Urothelium cell line (cell line): ENCODE results near the gene INTS3.

ENCODE experiments used
- DNase-seq: peaks from one replicate; pipeline ENCODE4 v3.0.0; 2011; ENCODE audit warnings: low spot score, mixed read lengths
- FAIRE-seq: peaks from 2 replicates; lab custom pipeline; 2011; peaks lifted over from hg19 to GRCh38; lab: Jason Lieb, UNC

Gene INTS3

GRCh38 chr1:153793261-153793972 is 65.6 kb downstream of the INTS3 start:
- DNase-seq, result no peak
- FAIRE-seq, result no peak

- FAIRE-seq (no peak), DNase-seq (no peak)
These were observed 66.2 kb downstream of the INTS3 start for GRCh38 chr1:153793973-153794615.

GRCh38 chr1:153794624-153795329 is 66.9 kb downstream of the INTS3 start:
- no peak for FAIRE-seq

GRCh38 chr1:153795330-153795837 is 67.5 kb downstream of the INTS3 start:
- no peak for FAIRE-seq
- DNase-seq, result no peak

More at GRCh38 chr1:153794624-153795329, 66.9 kb downstream of the INTS3 start:
- DNase-seq, result no peak

DNA sequence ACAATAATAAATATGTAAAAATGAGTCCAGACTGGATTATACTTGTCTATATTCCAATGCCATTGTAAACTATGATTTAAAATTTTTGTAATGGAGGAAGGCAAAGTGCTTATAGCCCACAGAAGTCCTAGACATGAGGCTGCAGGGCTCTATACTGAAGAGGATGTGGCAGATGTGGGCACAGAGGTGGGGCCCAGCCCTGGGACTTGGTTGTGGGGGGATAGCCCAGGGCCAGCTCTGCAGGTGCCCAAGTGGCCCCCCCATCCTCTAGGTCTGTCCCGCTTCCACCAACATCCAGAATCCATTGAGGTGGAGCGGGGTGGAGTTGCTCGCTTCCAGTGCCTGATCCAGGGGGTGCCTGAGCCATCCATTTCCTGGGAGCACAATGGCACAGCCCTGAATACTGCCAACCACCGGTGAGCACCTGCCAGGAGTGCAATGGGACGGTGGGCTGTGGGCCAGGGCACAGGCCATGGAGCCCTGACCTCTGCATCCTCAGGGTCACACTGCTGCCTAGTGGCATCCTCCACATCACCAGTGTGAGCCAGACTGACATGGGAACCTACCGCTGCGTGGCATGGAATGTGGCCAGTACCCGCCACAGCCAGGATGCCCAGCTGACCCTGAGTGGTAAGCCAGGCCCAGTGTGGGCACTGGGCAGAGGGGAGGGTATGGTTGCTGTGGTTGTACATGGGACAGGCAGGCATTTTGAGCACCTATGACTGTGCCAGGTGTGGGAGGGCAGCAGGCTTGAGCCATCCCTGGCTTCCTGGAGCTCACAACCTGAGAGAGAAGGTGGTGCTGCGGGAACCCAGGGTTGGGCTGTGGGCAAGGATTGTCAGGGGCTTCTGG is 68.3 kb downstream of the INTS3 start:
- DNase-seq, result no peak
- peak; percentile 62 for FAIRE-seq

GRCh38 chr1:153796786-153797659 is 69.2 kb downstream of the INTS3 start:
- FAIRE-seq (peak; percentile 59), DNase-seq (peak; percentile 77)

GRCh38 chr1:153798468-153798780 is 70.6 kb downstream of the INTS3 start:
- FAIRE-seq, result no peak
- DNase-seq, result no peak

GRCh38 chr1:153799016-153799415 is 71.2 kb downstream of the INTS3 start:
- FAIRE-seq, result no peak

DNA sequence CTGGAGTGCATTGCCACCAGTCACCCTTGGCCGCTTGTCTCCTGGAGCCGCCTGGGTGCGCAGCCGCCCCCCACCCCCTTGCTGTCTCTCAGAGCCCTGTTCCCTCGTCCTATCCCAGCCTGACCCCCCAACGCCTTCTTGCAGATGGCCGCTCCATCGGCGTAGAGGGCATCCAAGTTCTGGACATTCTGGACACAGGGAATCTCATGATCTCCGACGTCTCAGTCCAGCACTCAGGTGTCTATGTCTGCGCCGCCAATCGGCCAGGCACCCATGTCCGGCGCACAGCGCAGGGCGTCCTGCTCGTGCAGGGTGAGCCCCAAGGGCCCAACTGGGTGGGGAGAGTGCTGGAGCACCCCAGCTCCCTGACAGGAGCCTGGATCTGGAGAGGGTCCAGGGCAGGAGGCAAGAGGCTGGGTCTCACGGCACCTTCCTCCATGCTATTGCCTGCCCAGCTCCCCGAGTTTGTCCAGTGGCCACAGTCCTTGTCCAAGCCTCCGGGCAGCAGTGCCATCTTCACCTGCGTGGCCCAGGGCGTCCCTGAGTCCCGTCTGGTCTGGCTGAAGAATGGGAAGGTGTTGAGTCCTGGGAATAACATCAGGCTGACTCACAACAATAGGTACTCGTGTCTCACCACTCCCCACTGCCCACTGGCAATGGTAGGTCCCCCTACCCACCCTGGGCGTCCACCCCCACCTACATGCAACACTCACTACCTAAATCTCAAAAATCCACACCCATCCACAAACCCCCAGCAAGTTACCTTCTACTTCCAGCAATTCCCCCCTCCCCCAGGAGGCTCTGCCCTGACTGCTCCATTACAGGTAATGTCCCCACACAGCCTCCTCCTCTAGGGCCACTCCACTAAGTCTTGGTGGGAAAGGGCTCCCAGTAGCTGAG is 72.0 kb downstream of the INTS3 start:
- DNase-seq, result no peak
- FAIRE-seq, result no peak

More at GRCh38 chr1:153799016-153799415, 71.2 kb downstream of the INTS3 start:
- DNase-seq, result no peak

DNA sequence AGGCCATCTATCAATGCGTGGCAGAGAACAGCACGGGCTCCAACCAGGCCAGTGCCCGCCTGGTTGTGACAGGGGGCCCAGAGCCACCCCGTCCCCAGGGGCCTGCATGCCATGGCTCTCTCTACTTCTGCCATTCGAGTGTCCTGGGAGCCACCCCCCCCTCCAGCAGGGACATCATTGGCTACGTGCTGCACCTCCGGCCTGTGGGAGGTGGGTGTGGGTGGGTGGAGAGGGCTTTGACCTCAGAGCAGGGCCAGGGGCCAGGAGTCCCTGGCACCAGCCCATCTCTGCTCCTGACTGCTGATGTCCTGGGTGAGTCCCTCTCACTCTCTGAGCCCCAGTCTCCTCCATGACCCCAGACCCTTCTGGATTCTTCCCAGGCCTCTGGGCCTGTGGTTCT is 72.7 kb downstream of the INTS3 start:
- no peak for FAIRE-seq
- no peak for DNase-seq

DNA sequence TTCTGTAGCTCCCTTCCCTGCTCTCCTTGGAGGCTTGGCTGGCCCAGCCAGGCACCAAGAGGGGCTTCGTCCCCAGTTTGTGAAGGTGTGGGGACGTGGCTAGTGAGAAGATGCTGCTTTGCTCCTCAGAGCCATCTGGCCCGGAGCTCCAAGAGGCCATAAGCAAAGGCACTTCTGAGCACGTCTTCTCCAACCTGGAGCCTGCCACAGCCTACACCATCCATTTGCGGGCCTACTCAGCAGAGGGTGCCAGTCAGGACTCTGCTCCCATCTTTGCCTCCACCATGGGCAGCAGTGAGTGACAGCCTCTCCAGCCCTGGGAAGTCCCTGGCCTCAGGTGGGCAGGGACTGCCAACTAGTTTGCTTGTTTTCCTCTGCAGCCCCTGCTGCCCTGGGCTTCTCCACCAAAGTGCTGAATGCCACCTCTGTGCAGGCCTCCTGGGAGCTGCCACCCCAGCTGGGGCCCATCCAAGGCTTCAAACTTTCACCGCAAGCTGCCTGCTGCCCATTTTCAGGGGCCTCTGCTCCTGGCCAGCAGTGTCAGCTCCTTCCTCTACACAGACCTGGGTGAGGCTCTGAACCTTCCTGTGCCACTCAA is 73.3 kb downstream of the INTS3 start:
- no peak for FAIRE-seq
- no peak for DNase-seq

- no peak for DNase-seq
- FAIRE-seq, result no peak
These were observed 74.2 kb downstream of the INTS3 start for GRCh38 chr1:153801786-153802697.

DNA sequence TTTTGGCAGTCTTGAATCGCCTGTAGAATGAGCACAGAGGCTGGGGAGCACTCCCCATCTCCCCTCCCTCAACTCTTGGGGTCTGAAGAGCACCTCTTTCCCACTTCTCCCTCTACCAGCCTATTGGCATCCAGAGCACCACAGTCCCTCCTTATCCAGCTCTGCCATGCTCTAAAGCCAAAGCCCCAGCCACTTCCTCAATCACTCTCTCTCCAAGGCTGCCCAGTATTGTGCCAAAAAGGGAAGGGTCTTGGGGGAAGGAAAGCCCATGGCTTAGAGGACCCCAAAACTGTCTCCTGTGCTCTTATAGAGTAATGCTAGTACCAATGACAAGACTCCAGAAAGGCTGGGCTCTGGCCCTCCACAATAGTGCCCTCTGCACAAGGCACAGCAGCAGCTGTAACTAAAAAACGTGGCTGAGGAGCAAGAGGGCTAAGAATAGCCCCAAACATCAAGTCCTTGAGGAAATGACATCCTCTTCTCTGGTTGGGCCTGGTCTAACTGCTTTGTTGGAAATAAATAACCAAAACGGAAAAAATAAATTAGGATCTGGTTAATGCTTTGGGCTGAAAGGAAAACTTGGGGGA is 75.7 kb downstream of the INTS3 start:
- FAIRE-seq (no peak), DNase-seq (no peak)

- FAIRE-seq, result no peak
- DNase-seq, result no peak
These were observed 76.3 kb downstream of the INTS3 start for GRCh38 chr1:153804112-153804511.

GRCh38 chr1:153805042-153805745 is 77.3 kb downstream of the INTS3 start:
- FAIRE-seq (no peak), DNase-seq (peak; percentile 47)

DNA sequence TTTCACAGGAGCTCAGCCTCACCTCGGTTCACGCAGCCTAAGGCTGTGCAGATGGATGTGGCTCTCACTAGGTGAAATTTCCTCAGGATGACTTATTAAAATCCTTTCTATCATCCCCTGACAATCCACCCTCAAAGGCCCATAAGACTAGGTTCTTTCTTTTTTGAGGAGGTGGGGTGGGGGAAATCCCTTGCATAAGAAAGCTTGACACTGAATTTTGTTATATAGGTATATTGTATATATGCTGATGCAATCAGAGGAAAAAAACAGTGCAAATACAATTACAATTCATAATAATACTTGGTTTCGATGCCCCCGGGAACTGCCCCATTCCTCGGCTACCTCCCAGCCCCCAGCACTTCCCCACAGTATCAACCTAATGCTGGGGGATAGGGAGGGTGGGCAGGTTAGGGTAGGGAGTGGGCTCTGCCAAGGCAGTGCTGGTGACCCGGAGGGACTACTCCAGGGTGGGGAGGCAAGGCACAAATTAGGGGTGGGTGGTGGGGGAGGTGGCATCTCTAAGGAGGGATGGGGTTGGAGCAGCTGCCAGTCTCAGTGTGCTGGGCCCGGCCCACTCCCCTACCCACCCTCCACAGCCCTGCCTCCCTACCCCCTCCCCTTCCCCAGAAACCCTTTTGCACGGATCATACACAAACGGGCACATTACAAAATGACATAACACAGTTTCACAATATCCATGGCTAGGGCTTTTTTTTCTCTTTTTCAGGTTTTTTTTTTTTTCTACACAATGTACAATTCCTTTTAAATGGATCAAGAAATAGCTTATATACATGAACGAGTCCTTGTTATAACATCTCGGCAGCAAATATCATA is 78.3 kb downstream of the INTS3 start:
- FAIRE-seq (no peak), DNase-seq (no peak)
